Caki2 (cell line): ENCODE measurements around the gene FAM24B. TPM values are rescaled to one million over a fixed set of nuclear protein-coding genes. Genes with fewer than 3 reads are reported as not detected.

Experiments
- DNase-seq: peaks from one replicate; pipeline ENCODE4 v3.0.0-alpha.2; 2015; ENCODE audit warnings: low read depth
- in situ Hi-C: cut with HindIII; loops from 2 replicates; pipeline ENCODE4 v1.10.0; 2016; ENCODE audit warnings: low sequenced_read_pairs, low pct_unique_long_range_greater_than_20kb, mixed read lengths
- total RNA-seq: library from RNA; depleted of rRNA; stranded (reverse); fragments of >200 nt; shearing (Covaris generic); gene quantifications from 2 replicates; pipeline ENCODE4 v1.2.3, GENCODE V29; 2014; ENCODE audit warnings: low replicate concordance; rRNA removed

The FAM24B gene
- total RNA-seq, 1 experiment from 2014 or later = 2.5 TPM

GRCh38 chr10:122838880-122839279 lies 40.5 kb downstream of the FAM24B start:
- DNase-seq = no peak
- in situ Hi-C loops = no loop called here

- no peak for DNase-seq
- in situ Hi-C loops = no loop called here
These were observed 43.5 kb downstream of the FAM24B start for GRCh38 chr10:122835908-122836307.

GRCh38 chr10:122830965-122831353 lies 48.4 kb downstream of the FAM24B start:
- DNase-seq = no peak
- in situ Hi-C loops = no loop called here

GRCh38 chr10:122830273-122830964 lies 49.0 kb downstream of the FAM24B start:
- no peak for DNase-seq
- in situ Hi-C loops = no loop called here

- DNase-seq = no peak
- in situ Hi-C loops = no loop called here
These were observed 49.9 kb downstream of the FAM24B start for GRCh38 chr10:122829454-122829853.

GRCh38 chr10:122828716-122829255 lies 50.6 kb downstream of the FAM24B start:
- no peak for DNase-seq
- in situ Hi-C loops = no loop called here

- in situ Hi-C loops = no loop called here
These were observed 52.1 kb downstream of the FAM24B start for GRCh38 chr10:122827302-122827701.

GRCh38 chr10:122822973-122823690 lies 56.2 kb downstream of the FAM24B start:
- in situ Hi-C loops = no loop called here
- no peak for DNase-seq

More at GRCh38 chr10:122827302-122827701, 52.1 kb downstream of the FAM24B start:
- DNase-seq = no peak

GRCh38 chr10:122821808-122822207 lies 57.6 kb downstream of the FAM24B start:
- DNase-seq = no peak

GRCh38 chr10:122815458-122815857 lies 63.9 kb downstream of the FAM24B start:
- DNase-seq = no peak
- in situ Hi-C loops = no loop called here

More at GRCh38 chr10:122821808-122822207, 57.6 kb downstream of the FAM24B start:
- in situ Hi-C loops = no loop called here

GRCh38 chr10:122814493-122814892 lies 64.9 kb downstream of the FAM24B start:
- in situ Hi-C loops = no loop called here
- no peak for DNase-seq

GRCh38 chr10:122812751-122813150 lies 66.6 kb downstream of the FAM24B start:
- DNase-seq = no peak
- in situ Hi-C loops = no loop called here

- in situ Hi-C loops = no loop called here
- no peak for DNase-seq
These were observed 77.1 kb downstream of the FAM24B start for GRCh38 chr10:122802282-122802681.

Other genes starting within 250 kb of the FAM24B start
- not detected in 2 replicates for gene C10orf120, start 179.7 kb downstream of the FAM24B start, total RNA-seq
- gene CUZD1, start 33.7 kb downstream of the FAM24B start, total RNA-seq = 2.5 TPM in 1 of 2 replicates, not detected in the other
- not detected in 2 replicates for gene FAM24A, start 31.0 kb upstream of the FAM24B start, total RNA-seq
- gene C10orf88, start 74.6 kb upstream of the FAM24B start, total RNA-seq = 1.3 and 2.4 TPM in 2 replicates
- gene PSTK, start 100.8 kb upstream of the FAM24B start, total RNA-seq = 3.4 and 3.9 TPM in 2 replicates
- gene IKZF5, start 129.2 kb upstream of the FAM24B start, total RNA-seq = 0.57 and 3.8 TPM in 2 replicates
- gene ACADSB, start 129.4 kb upstream of the FAM24B start, total RNA-seq = 4.3 and 4.7 TPM in 2 replicates